ENCODE results near the gene ANKRD63.

DNA sequence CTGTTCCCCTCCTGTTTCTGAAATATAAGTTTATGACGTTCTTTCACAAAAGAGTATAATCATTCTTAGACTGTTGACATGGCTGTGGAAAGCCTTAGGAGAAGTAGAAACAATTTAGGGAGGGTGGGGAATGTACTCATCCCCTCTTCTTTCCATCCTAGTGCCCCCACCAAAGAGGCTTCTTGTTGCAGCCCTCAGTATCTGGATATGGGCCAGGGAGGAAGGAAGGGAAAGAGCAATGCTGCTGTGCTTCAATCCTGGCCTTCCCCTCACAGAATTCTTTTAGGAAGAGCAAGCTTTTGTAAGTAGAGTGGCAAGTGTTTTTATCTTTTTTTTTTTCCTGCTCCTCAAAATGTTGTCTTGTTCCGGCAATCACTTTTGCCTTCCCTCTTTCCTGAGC, 42.3 kb upstream of the ANKRD63 start:
- TF ChIP-seq, protein P1, sequence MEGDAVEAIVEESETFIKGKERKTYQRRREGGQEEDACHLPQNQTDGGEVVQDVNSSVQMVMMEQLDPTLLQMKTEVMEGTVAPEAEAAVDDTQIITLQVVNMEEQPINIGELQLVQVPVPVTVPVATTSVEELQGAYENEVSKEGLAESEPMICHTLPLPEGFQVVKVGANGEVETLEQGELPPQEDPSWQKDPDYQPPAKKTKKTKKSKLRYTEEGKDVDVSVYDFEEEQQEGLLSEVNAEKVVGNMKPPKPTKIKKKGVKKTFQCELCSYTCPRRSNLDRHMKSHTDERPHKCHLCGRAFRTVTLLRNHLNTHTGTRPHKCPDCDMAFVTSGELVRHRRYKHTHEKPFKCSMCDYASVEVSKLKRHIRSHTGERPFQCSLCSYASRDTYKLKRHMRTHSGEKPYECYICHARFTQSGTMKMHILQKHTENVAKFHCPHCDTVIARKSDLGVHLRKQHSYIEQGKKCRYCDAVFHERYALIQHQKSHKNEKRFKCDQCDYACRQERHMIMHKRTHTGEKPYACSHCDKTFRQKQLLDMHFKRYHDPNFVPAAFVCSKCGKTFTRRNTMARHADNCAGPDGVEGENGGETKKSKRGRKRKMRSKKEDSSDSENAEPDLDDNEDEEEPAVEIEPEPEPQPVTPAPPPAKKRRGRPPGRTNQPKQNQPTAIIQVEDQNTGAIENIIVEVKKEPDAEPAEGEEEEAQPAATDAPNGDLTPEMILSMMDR (IDR thresholded peaks at IDR 0.05): no peak
- TF ChIP-seq POLR2A (IDR thresholded peaks at IDR 0.05): no peak

All from lower leg skin (tissue), 3 donors.